GM21529 (cell line): ENCODE results near the gene ZSCAN5A.
"Not testable (repeated sequence)": the region's sequence is repeated elsewhere in the genome, so short reads cannot be mapped to it uniquely, and the experiment has no call there.

Experiments
- ATAC-seq: cut with Tn5 transposase; IDR thresholded peaks from one replicate; pipeline ENCODE4 v1.9.1; 2021; ENCODE audit not compliant: unreplicated experiment

The ZSCAN5A gene

GRCh38 chr19:56315077-56315828, 614 bp upstream of the ZSCAN5A start:
- peak; percentile 79 for ATAC-seq

- no peak for ATAC-seq
These were observed 640 bp downstream of the ZSCAN5A start for GRCh38 chr19:56314018-56314380.

- no peak for ATAC-seq
These were observed 1.6 kb downstream of the ZSCAN5A start for GRCh38 chr19:56312787-56313657.

GRCh38 chr19:56312342-56312741, 2.3 kb downstream of the ZSCAN5A start:
- no peak for ATAC-seq

GRCh38 chr19:56310462-56310861, 4.2 kb downstream of the ZSCAN5A start:
- ATAC-seq: no peak

GRCh38 chr19:56309511-56310185, 5.0 kb downstream of the ZSCAN5A start:
- ATAC-seq: no peak

- ATAC-seq: no peak
These were observed 5.8 kb downstream of the ZSCAN5A start for GRCh38 chr19:56308792-56309191.

- ATAC-seq: not testable (repeated sequence)
These were observed 7.6 kb downstream of the ZSCAN5A start for GRCh38 chr19:56307062-56307461.

GRCh38 chr19:56306016-56306415, 8.6 kb downstream of the ZSCAN5A start:
- no peak for ATAC-seq

- no peak for ATAC-seq
These were observed 10.4 kb downstream of the ZSCAN5A start for GRCh38 chr19:56304243-56304642.

- no peak for ATAC-seq
These were observed 12.6 kb downstream of the ZSCAN5A start for GRCh38 chr19:56301886-56302620.

- no peak for ATAC-seq
These were observed 13.5 kb downstream of the ZSCAN5A start for GRCh38 chr19:56301155-56301554.

GRCh38 chr19:56299688-56300087, 15.0 kb downstream of the ZSCAN5A start:
- ATAC-seq: no peak

- no peak for ATAC-seq
These were observed 17.6 kb downstream of the ZSCAN5A start for GRCh38 chr19:56297010-56297409.

GRCh38 chr19:56295531-56296455, 18.8 kb downstream of the ZSCAN5A start:
- ATAC-seq: no peak

- ATAC-seq: no peak
These were observed 20.1 kb downstream of the ZSCAN5A start for GRCh38 chr19:56294549-56294948.

- no peak for ATAC-seq
These were observed 22.8 kb downstream of the ZSCAN5A start for GRCh38 chr19:56291867-56292266.

GRCh38 chr19:56290104-56290503, 24.5 kb downstream of the ZSCAN5A start:
- no peak for ATAC-seq

GRCh38 chr19:56284746-56285145, 29.9 kb downstream of the ZSCAN5A start:
- ATAC-seq: no peak

- no peak for ATAC-seq
These were observed 31.8 kb downstream of the ZSCAN5A start for GRCh38 chr19:56282809-56283208.
